Fibroblast of skin of left quadriceps (primary cell): ENCODE data around the gene TMEM61.
"Not testable (repeated sequence)": the region's sequence is repeated elsewhere in the genome, so short reads cannot be mapped to it uniquely, and the experiment has no call there.

Experiments used
- DNase-seq, 2 experiments: peaks; one replicate each; pipeline ENCODE4 v3.0.0-alpha.2; 2013; ENCODE audit warnings: low read depth in 2 of 2

TMEM61 gene

GRCh38 chr1:54962612-54963395 lies 17.6 kb upstream of the TMEM61 start:
- no peak for DNase-seq

DNA sequence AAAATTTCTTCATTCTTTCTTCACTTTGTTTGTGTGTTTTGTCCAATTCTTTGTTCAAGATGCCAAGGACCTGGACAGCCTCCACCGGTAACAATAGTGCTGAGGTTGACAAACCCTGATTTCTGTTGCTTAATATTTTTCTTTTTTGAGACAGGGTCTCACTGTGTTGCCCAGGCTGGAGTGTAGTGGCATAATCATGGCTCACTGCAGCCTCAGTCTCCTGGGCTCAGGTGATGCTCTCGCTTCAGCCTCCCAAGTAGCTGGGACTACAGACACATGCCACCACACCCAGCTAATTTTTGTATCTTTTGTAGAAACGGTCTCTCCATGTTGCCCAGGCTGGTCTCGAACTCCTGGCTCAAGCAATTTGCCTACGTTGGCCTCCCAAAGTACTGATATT lies 16.6 kb upstream of the TMEM61 start:
- DNase-seq, result not testable (repeated sequence)

- DNase-seq, result peak in 1 of 2 experiments; percentile 28
Observed at GRCh38 chr1:54965624-54966340, 14.6 kb upstream of the TMEM61 start.

GRCh38 chr1:54967372-54967771 lies 13.1 kb upstream of the TMEM61 start:
- DNase-seq, result no peak

DNA sequence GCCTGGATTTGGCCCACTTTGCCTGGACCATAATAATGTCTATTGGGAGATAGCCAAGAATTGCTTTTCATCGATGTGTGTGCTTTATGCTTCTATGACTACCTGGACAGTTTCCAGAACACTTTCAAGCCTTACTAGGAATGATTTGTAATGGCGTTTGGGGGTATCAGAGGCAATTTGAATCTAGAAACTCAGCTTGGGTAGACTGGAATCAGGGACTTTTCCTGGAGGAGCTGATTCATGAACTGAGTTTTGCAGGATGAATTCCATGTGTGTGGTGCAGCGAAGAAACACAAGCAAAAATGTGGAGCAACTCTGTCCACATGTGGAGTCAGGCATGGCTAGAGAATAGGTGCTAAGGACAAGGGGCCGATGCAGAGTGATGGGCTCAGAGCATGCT lies 11.9 kb upstream of the TMEM61 start:
- DNase-seq, result peak; percentile 16 to 28

DNA sequence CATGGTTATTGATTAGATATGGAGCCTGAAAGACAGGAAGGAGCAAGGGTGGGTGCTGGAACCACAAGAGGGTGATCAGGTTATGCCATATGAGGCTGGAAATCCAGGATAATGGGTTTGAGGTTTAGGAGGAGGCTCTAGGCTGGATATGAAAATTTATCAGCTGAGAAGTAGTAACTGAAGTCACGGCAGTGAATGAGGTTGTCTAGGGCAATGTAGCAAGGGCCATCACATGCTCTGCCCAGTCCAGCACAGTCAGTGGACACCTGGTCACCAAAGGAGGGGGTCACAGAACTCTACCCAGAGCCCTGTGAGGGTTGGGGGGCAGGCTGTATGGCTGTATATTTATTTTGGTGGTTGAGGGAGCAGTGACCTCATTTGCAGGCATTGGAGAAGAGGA lies 10.5 kb upstream of the TMEM61 start:
- DNase-seq, result no peak

GRCh38 chr1:54970901-54971300 lies 9.5 kb upstream of the TMEM61 start:
- no peak for DNase-seq

GRCh38 chr1:54971317-54971791 lies 9.1 kb upstream of the TMEM61 start:
- DNase-seq, result no peak

DNA sequence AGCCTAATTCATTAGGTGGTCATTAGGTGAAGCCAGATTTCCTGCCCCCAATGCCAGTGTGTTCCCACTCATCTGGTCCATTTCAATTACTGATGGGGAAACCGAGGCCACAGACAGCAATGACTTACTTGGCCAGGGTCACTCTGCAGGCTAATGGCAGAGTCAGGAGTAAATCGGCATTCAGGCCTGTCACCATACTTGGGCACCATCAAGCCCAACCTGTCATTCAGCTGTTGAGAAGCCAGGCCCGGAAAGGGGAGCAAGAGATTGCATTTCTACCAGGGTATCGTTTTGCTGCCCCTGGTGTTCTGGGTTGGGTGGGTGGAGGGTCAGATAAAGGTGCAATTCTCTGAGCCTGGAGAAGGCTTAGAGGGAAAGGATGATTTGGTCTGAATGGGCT lies 8.0 kb upstream of the TMEM61 start:
- DNase-seq, result no peak

- DNase-seq, result no peak
Observed at GRCh38 chr1:54973205-54973921, 7.1 kb upstream of the TMEM61 start.

DNA sequence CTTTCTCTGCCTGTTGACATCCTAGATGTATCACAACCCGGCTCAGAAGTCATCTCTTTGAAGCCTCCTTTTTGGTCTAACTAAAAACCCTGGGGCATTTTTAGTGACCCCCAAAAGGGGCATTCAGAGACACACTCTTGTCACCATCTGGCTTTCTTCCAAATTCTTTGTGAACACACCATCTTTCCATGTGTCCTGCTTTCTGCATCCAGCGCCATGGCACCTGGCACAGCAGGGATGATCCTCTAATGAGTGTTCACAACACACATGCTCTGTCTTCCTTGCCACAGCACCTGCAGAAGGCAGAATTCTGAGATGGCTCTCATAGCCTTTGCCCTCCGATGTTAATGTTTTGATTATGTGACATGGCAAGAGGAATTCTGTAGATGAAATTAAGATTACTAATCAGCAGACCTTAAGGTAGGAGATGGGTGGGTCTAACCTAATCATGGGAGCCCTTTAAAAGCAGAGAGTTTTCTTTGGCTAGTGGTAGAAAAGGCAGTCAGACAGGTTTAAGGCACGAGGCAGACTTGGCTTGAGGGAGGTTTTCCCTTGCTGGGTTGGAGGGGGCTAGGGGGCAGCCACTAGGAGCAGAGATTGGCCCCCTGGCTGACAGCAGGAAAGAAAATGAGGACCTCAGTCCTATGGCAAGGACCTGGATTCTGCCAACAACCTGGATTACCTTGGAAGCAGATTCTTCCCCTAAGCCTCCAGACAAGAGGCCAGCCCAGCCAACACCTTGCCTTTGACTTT lies 4.9 kb upstream of the TMEM61 start:
- no peak for DNase-seq

- DNase-seq, result no peak
Observed at GRCh38 chr1:54976747-54977146, 3.7 kb upstream of the TMEM61 start.

- DNase-seq, result no peak
Observed at GRCh38 chr1:54977533-54978297, 2.7 kb upstream of the TMEM61 start.

- DNase-seq, result no peak
Observed at GRCh38 chr1:54978528-54979326, 1.7 kb upstream of the TMEM61 start.

DNA sequence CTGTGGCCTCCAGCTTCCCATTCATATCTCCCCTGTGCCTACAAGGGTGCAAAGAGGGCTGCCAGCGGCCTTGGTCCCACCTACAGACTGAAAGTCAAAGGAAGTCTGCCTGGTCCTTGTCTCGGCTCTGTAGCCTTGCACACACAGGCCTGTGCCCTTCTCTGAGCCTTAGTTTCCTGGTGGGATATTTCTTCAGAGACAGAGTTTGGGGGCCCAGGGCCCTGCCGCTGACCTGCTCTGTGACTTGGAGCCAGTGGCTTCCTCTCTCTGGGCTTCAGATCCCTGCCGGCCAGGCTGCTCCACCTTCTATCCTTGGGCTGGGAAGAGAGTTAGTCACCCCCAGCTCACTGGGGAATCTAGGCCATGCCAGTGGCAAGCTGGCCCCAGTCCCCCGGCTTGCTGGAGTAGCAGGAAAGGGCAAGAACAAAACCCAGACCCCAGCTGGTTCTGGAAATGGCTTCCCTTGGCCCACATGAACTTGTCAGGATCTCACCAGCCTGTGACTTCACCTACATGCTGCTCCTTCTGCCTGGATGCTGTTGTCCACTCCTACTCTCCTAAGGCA lies 1.0 kb upstream of the TMEM61 start:
- DNase-seq, result no peak

- no peak for DNase-seq
Observed at GRCh38 chr1:54980046-54980527, 341 bp upstream of the TMEM61 start.

GRCh38 chr1:54981466-54981865 lies 1.0 kb downstream of the TMEM61 start:
- no peak for DNase-seq

GRCh38 chr1:54982739-54983138 lies 2.3 kb downstream of the TMEM61 start:
- DNase-seq, result no peak

- DNase-seq, result no peak
Observed at GRCh38 chr1:54984131-54984842, 3.9 kb downstream of the TMEM61 start.
